ENCODE results near the gene RFX8. TPM values are rescaled to one million over a fixed set of nuclear protein-coding genes. Genes with fewer than 3 reads are reported as not detected.

Gene RFX8
- total and polyA plus RNA-seq, 2 of the 13 experiments (the other 11 are each of a cell fraction or from before 2014, with no cell fraction given): not detected

GRCh38 chr2:101387151-101387834, 87.6 kb downstream of the RFX8 start, which contains the start of gene CREG2 (continued):
- TF ChIP-seq ZBTB40 (IDR thresholded peaks at IDR 0.05) (no peak), ZBTB40 (CRISPR knock-in tag; IDR thresholded peaks at IDR 0.05) (no peak), ZNF329 (CRISPR knock-in tag; IDR thresholded peaks at IDR 0.05; ENCODE audit: low read depth) (no peak), TIGD3 (CRISPR knock-in tag; IDR thresholded peaks at IDR 0.05; ENCODE audit: borderline replicate concordance) (no peak), ZNF275 (CRISPR knock-in tag; IDR thresholded peaks at IDR 0.05; ENCODE audit: borderline replicate concordance) (no peak), MBNL3 (CRISPR knock-in tag; conservative IDR thresholded peaks at IDR 0.05) (no peak), TARDBP (CRISPR knock-in tag; IDR thresholded peaks at IDR 0.05) (0 out of 2 replicates have a peak, but pooled peaks have one; percentile 40), ZNF839 (CRISPR knock-in tag; IDR thresholded peaks at IDR 0.05; ENCODE audit: borderline replicate concordance) (no peak), ATF5 (CRISPR knock-in tag; IDR thresholded peaks at IDR 0.05; ENCODE audit: low read depth) (no peak), ZNF143 (CRISPR knock-in tag; IDR thresholded peaks at IDR 0.05) (no peak), ATF7-NPFF (CRISPR knock-in tag; IDR thresholded peaks at IDR 0.05; ENCODE audit: low read depth) (no peak; the same call in 1 of the 2 replicates), CENPX (CRISPR knock-in tag; IDR thresholded peaks at IDR 0.05) (no peak), RXRB (CRISPR knock-in tag; IDR thresholded peaks at IDR 0.05; ENCODE audit: borderline replicate concordance) (no peak), YEATS4 (CRISPR knock-in tag; IDR thresholded peaks at IDR 0.05; ENCODE audit: borderline replicate concordance) (no peak), CSRNP2 (CRISPR knock-in tag; conservative IDR thresholded peaks at IDR 0.05; ENCODE audit: low read depth) (no peak)
